GM13977 (cell line): ENCODE data around the gene PROX2.

Source experiments
- DNase-seq: peaks from one replicate; pipeline ENCODE4 v3.0.0; 2012; ENCODE audit warnings: low spot score
- in situ Hi-C: fragments of 300-500 bp; cut with MboI; formaldehyde crosslinking; loops from one replicate; pipeline ENCODE4 v1.12.0; 2022; ENCODE audit warnings: low sequenced_read_pairs, low pct_unique_long_range_greater_than_20kb, mixed read lengths, inconsistent platforms; ENCODE audit not compliant: unreplicated experiment
- TF ChIP-seq, protein P1 (sequence below): IDR thresholded peaks from 2 replicates; pipeline ENCODE4 v1.5.1; 2012; ENCODE audit warnings: mild to moderate bottlenecking, control low read depth; ENCODE audit not compliant: insufficient read depth; ENCODE audit errors: extremely low read depth, missing control alignments

PROX2 gene

DNA sequence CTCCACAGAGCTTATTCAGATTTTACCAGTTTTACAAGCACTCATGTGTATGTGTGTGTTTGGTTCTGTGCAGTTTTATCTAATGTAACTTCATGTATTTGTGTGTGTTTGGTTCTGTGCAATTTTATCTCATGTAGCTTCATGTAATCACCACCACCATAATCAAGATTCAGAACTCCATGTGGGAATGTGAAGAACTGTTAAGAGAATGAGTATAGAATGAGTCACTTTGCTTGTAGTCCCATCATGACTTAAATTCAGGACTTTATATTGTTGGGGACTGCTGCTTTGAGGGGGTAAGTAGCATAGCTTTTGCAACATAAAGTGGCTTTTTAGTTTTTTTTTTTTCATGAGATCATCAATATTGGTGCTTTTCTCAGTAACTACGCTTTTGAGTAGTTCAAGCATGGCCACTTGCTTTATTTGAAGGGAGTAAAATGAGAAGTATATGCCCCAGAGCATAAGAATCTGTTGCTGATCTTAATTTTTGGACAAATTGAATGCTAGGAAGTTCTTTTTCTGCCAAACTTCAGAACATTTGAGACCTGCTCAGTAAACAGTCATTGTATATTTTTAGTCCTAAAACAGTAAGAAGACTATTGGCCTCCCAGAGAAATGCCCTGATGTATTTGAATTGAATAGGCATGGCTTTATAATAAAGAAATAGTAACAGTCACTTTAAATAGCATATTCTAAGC, 28.8 kb downstream of the PROX2 start:
- no peak for DNase-seq
- in situ Hi-C loops: no loop called here

DNA sequence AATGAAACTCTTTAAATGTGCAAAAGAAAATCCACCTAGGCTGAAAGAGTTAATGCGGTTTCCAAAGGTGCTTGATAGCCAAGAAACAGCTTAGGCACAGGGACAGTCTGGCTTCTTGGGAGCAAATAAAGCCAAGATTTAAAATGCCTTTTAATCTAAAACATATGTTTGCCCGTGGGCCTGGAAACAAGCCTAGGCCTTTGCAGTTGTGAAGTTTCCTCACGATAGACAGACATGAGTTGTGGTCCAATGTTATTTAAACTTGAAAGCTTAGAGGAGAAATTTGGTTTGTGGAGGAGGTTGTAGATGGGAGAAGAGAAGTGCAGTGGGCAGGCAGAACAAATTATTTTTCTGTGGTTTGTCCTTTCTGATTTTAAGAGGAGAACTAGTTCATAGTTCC, 29.8 kb downstream of the PROX2 start:
- in situ Hi-C loops: no loop called here
- DNase-seq: no peak
- TF ChIP-seq, protein P1, sequence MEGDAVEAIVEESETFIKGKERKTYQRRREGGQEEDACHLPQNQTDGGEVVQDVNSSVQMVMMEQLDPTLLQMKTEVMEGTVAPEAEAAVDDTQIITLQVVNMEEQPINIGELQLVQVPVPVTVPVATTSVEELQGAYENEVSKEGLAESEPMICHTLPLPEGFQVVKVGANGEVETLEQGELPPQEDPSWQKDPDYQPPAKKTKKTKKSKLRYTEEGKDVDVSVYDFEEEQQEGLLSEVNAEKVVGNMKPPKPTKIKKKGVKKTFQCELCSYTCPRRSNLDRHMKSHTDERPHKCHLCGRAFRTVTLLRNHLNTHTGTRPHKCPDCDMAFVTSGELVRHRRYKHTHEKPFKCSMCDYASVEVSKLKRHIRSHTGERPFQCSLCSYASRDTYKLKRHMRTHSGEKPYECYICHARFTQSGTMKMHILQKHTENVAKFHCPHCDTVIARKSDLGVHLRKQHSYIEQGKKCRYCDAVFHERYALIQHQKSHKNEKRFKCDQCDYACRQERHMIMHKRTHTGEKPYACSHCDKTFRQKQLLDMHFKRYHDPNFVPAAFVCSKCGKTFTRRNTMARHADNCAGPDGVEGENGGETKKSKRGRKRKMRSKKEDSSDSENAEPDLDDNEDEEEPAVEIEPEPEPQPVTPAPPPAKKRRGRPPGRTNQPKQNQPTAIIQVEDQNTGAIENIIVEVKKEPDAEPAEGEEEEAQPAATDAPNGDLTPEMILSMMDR: no peak

More for the DNA sequence above, 28.8 kb downstream of the PROX2 start:
- TF ChIP-seq, protein P1: no peak

DNA sequence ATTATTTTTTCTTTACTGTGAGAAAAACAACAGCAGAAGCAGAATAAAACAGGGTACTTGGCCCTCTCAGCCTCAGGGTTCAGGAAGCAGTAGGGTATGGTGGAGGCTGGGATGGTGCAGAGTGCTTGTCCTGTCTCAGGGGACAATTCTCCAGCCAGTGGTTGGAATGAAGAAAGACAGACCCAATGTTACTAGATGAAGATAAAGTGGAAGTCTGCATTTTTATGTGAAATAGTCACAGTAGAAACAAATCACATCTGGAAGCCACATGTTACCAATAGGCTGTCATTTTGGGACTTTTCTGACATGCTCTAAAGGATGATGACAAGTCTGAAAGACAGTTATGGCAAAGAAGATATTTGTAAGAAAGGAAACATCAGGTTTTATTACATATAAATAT, 32.3 kb downstream of the PROX2 start:
- in situ Hi-C loops: no loop called here
- TF ChIP-seq, protein P1: no peak
- no peak for DNase-seq

DNA sequence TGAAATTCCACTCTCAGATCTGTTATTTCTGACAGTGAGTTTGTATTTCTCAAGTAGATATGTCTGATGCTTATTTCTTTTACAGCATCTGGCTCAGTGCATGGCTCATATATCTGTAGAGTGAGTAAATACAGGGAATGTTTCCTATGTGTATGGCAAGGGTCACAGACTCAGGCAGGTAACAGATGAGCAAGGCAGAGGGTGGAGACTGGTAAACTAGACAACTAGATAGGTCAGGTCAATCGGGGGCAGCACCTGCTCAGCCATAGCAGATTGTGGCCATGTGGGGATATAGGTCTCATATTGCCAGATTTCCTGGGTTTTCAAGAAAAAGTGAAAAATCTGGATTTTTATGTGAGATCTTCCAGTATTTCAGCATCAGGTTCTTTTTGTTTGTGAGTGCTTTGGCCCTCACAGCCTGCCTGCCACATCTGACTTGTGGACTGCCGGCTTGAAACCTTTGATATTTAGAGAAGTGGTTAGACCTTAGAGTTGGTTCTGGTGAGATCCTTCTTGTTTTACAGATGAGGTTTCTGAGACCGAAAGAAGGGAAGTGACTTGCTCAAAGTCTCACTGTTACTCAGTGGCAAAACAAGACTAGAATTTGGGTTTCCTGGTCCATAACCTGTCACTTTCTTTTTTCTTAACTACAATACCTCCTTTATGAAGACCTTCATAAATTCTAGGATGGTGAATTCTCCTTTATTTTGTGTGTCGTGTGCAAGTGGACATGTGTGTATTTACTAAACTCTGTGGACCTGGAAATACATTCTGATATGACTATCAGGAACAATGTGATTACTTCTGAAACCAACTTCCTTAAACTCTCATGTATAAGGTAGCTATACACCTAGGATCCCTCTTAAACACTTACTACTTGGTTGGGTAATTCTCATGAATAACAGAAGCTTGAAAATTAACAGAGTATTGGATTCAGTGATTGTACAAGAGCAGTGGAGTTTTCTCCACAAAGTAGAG, 34.4 kb downstream of the PROX2 start:
- TF ChIP-seq, protein P1: no peak
- in situ Hi-C loops: no loop called here
- peak; percentile 40 for DNase-seq

DNA sequence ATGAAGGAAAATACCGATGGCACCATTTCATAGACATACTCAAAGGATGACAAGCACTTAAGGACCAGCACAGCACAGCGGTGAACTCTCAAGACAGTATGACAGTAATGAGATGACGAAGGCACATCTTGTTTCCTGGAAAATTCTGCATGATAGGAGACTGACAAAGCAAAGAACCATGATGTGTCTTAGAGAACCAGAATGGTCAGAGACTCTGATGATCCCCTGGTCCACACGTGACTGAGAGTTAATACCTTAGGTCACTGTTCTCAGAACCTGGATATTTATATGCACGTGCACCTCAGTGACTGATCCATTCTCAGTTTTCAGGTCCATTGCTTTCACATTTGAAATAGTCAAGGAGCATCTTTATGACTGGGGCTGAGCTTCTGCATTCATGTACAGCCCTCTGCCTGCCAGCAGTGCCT, 35.3 kb downstream of the PROX2 start:
- in situ Hi-C loops: no loop called here
- TF ChIP-seq, protein P1: no peak
- no peak for DNase-seq

DNA sequence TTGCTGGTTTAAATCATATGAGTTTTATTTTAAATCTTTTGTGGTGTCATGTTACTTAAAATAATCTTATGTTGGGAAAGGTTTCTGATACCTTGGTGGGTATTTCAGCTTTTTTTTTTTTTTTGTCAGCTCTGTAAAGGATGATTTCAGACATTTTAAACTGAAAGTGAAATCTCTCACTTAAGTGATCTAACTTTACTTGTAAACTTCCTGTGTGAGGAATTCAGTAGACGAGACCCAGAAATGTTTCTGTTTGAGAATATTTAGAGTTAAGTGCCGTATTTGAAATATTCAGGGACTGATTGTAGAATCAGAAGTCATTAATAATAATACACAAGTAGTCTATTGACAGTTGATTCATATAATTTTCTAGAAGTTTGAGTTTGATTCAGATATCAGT, 37.8 kb downstream of the PROX2 start:
- in situ Hi-C loops: no loop called here
- no peak for DNase-seq
- TF ChIP-seq, protein P1: no peak
